NCI-H146 treated with DMSO at 0.1 percent for 48 hours (cell line): ENCODE results near the gene SRPRB.

Experiments used
- DNase-seq: peaks from one replicate; lab custom pipeline; 2025; ENCODE audit not compliant: unreplicated experiment; lab: John Stamatoyannopoulos, UW

SRPRB gene

DNA sequence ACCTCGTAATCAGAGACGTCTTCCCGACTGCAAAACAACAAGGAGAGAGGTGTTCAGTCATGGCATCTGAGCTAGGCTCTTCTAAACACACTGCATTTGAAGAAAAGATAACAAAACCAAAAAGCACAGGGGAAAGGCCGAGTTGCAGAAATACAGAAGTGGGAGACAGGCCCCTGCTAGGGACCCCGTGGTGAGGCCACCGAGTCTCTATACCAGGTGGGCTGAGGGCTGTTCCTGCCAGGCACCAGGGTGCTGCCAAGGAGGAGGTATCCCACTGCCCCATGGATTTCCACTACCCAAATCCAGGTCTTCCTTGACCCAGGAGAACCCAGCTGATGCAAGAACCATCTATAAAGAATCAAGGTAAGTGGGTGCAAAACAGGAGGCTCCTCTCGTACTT is 59.0 kb downstream of the SRPRB start:
- DNase-seq: no peak

DNA sequence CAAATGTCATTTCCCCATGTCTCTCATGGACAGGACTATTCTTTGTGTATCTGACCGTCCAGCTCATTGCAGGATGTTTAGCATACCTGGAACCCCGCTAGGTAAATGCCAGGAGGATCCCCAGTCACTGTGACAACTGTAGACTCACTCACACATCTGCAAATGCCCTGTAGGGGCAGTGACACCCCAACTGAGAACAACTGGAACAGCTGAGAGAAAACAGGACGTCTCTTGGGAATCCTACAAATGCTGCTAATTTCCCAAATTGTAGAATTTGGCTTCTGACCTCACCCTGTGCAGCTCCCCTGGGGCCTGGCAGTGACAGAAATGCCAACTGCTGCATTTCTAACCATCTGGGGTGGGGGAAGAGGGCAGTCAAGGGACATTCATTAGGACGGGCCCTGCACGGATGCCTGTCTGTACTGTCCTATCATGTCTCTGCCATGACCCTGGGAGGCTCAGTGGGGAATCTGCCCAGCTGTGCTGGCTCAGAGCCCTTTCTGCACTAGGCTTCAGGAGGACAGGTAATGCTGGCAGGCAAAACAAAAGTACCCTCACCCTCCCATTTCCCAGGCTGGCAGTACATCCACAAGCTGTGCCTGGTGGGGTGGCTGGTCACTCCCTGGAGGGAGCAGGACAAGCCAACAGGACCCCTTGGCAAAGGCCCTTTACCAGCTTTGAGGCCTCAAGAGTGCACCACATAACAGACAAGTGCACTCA is 59.7 kb downstream of the SRPRB start:
- DNase-seq: no peak

GRCh38 chr3:133866141-133866540 is 60.5 kb downstream of the SRPRB start:
- DNase-seq: no peak

- no peak for DNase-seq
Measured at GRCh38 chr3:133868186-133868585, 62.6 kb downstream of the SRPRB start.

DNA sequence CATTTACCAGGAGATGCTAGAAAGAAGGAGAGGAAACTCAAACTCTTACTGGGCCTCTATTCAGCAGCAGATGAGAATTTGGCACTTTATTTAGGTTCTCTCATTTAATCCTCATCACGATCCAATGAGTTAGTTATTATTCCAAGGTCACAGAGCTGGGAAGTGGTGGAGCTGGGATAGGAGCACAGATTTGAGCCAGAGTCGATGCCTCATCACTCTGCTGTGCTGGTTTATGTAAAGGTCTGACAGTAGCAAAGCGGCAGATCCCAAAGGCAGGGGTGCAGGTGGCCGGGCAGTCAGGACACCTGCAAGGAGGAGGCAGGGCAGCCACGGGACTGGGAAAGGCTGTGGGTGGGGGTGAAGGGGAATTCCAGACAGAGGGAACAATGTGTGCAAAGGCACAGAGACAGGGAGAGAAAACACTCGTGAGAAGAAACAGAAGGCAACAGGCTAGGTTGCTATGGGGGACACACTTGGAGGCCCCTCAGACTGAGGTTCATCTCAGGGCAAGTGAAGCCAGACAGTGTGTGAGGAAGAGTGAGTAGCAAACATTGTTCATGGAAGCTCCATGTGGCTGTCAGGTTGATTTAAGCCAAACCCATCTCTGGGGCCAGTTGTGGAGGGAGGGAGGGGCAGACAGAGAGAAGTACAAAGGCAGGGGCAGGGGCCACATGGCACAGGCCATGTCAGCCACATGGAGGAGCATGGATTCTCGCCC is 63.3 kb downstream of the SRPRB start:
- DNase-seq: no peak

- DNase-seq: no peak
Measured at GRCh38 chr3:133869586-133869985, 64.0 kb downstream of the SRPRB start.

DNA sequence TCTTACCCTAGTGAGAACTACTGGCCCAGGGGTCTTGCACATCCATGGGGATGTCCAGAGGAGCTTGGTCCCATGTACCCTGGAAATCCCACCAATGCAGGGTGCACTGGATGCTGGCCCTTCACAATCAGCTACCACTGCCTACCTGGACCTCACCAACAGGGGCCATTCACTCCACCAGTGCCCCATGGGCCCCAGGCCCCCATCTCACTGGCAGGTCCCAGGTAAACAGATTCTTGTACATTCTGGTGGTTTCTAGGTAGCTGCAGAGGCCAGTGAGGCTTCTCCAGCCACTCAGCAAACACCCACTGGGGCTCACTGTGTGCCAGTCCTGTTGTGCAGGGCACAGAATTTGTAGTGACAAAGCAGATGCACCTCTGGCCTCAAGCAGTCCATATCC is 65.2 kb downstream of the SRPRB start:
- DNase-seq: no peak
